Right lung (tissue), 5 donors: ENCODE measurements around the gene CCDC3. TPM values are rescaled to one million over a fixed set of nuclear protein-coding genes. Genes with fewer than 3 reads are reported as not detected.

Experiments used
- DNase-seq, 2 donors: peaks; one replicate each; pipeline ENCODE4 v3.0.0-alpha.2; 2013
- polyA plus RNA-seq, 5 donors: library from polyadenylated mRNA; unstranded; fragments of 120-200 nt; gene quantifications; one replicate each; pipeline versions ENCODE4 v1.2.1 to v1.2.3, GENCODE V29; 2013; ENCODE audit warnings: inconsistent platforms in 1 of 5, low replicate concordance in 1 of 5; ENCODE audit not compliant: insufficient read length in 5 of 5, insufficient read depth in 1 of 5

CCDC3 gene
- polyA plus RNA-seq, 5 donors, result 6.6 to 11.7 (median 8.4) TPM

GRCh38 chr10:12925845-12926244 is 75.7 kb downstream of the CCDC3 start:
- DNase-seq, result no peak

DNA sequence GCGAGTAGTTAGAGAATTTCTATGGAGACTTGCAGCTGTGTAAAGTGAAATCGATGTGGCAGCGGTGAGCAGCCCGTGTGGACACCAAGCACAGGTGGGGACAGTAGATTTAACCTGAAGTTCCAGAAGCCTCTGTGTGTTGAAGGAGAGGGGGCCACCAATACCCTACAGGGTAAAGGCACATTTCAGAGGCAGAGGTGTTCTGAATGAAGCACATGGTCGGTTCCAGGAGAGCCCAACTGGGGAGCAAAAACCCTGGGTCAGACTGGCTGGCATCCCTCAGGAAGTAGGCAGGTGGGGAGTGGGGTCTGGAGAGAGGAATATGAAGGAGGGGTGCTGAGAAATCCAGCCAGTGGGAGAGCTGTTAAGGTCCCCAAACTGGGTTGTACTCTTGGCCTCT is 76.6 kb downstream of the CCDC3 start:
- DNase-seq, result no peak

DNA sequence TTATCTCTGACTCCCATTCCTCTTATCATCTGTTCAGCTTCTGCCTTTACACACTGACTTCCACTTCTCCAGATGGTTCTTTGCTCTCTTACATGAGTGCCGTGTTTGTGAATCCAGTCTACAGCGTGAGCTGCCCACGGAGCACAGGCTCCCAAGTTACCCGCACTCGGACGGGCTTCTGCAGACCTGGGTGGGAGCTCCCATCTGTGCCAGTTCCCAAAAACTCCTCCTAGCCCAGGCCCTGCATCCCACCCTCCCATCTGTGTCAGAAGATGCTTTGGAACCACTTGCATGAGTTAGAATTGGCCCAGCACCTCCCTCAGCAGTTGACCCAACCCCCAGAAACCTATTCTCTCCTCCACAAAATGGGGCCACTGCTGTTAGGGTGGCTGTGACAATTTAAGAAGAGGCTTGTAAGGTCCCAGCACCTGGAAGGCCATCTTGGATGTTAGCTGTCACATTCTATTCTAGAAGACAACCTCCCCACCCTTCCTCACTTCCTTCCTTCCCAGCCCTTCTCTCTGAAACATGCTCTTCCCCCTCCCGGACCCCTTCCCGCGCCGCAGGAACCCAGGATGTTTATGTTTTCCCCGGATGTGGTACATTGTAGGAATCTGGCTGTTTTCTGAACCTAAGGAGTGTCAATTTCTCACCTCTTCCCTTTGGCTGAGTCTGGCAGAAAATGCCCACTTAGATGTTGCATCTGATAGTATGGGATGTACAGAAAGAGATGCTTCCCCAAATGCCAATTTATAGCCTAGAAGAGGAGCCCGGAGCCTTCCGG is 79.2 kb downstream of the CCDC3 start:
- no peak for DNase-seq

GRCh38 chr10:12921163-12921562 is 80.3 kb downstream of the CCDC3 start:
- no peak for DNase-seq

GRCh38 chr10:12919574-12919973 is 81.9 kb downstream of the CCDC3 start:
- DNase-seq, result no peak

DNA sequence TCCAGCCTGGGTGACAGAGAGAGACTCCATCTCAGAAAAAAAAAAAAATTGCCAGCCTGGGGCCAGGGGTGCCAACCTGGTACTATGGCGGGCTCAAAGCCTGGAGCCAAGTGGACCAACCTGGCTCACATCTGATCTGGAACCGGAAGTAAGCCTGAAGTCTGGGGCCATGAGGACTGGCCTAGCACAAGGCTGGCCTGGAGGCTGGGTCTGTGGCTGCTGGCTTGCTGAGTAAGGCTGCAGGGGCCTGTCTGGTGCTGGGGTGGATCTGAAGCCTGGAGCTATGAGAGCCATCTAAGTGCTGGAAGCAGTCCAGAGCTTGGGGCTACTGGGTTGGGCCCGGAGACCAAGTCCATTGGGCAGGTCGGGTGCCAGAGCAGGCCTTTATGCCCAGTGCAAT is 84.9 kb downstream of the CCDC3 start:
- no peak for DNase-seq

DNA sequence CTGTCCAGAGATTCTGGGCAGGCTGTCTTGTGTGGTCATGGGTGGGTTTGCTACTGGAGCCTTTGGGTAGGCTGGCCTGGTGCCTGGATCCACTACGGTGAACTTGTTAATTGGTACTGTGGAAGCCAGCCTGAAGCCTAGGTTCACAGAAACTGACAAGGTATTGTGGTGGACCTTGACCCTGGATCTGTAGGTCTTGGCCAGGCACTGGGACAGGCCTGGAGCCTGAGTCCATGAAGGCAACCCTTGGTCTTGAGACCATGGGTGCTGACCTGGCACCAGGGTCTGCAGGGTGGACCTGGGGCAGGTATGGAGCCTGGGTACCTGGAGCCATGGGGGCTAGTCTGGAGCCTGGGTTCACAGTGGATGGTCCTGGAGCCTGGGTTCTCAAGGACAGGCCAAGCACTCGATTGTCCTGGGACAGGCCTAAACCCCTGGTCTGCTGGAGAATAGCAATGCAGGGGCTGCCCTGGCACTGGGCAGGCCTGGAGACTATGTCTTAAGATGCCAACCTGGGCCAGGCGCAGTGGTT is 85.8 kb downstream of the CCDC3 start:
- DNase-seq, result no peak

- DNase-seq, result no peak
Observed at GRCh38 chr10:12914111-12914510, 87.4 kb downstream of the CCDC3 start.

DNA sequence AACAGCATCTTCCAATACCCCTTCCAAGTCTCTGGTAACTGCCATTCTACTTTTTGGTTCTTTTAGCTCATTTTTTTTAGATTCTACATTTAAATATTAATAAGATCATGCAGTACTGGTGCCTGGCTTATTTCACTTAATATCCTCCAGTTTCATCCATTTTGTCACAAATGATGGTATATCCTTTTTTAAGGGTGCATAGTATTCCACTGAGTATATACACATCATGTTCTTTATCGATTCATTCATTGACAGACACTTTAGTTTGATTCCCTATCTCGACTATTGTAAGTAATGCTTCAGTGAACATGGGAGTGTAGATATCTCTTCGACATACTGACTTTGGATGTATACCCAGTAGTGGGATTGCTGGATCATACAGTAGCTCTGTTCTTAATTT is 89.7 kb downstream of the CCDC3 start:
- DNase-seq, result no peak

DNA sequence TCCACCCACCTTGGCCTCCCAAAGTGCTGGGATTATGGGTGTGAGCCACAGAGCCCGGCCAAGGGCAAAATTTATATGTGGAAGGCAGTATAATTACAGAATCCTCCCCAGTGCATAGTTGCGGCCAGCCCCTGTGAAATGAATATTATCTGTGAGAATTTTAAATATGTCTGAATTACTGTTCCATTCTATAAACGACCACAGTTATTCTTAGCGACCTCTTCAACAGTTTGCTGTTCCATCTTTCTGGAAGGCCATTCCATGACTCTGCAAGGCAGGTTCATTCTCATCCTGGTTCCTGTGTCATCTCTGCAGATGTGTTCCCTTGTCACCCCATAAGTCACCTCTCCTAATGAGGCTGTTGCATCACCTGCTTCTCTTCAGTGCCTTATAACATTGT is 90.7 kb downstream of the CCDC3 start:
- no peak for DNase-seq

- DNase-seq, result no peak
Observed at GRCh38 chr10:12909836-12910185, 91.7 kb downstream of the CCDC3 start.

GRCh38 chr10:12909182-12909835 is 92.2 kb downstream of the CCDC3 start:
- no peak for DNase-seq

GRCh38 chr10:12908773-12909172 is 92.7 kb downstream of the CCDC3 start:
- no peak for DNase-seq

GRCh38 chr10:12907656-12908055 is 93.9 kb downstream of the CCDC3 start:
- DNase-seq, result no peak

DNA sequence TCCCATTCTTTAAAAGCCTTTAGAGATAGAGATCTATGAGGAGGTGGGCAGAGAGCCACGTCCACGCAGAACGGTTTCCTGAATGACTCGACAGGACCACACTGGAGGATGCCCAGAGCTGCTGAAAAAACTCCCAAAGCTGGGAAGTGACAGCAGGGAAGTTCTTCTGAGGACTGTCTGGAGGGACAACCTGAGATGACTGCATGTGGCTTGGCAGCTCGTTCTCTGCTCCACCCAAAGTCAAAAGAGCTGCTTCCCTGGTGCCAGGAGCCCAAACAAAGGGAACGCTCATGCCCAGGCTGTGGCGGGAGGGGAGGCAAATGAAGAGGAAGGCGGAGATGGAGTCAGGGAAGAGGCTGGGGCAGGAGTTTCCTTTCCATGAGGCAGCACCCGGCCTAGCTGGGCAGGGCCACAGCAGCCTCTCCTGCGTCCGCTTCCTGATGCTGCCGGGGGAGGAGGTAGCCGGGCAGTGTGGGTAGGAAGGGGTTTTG is 95.4 kb downstream of the CCDC3 start:
- no peak for DNase-seq

- no peak for DNase-seq
Observed at GRCh38 chr10:12905067-12905466, 96.4 kb downstream of the CCDC3 start.

- DNase-seq, result no peak
Observed at GRCh38 chr10:12902851-12903358, 98.6 kb downstream of the CCDC3 start.

DNA sequence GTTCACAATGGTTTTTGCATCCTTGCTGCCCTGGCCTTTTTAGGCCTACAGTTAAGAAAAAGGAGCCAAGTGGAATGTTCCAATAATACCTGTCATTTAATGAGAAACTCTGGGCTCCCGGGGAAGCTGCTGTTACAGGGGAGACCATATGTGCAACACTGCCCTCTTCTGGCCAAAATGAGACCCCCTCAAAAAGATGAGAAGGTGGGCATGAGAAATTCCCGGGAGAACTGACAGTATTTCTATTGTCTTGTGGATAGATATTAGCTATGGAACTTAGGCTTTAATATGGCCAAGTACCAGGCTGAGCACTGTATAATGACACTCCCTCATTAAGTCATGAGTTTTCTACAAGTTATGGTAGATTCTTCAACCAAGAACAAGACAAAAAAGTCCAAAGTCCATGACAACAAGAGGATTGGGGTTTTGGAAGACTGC is 99.4 kb downstream of the CCDC3 start:
- peak; percentile 30 to 62 for DNase-seq

DNA sequence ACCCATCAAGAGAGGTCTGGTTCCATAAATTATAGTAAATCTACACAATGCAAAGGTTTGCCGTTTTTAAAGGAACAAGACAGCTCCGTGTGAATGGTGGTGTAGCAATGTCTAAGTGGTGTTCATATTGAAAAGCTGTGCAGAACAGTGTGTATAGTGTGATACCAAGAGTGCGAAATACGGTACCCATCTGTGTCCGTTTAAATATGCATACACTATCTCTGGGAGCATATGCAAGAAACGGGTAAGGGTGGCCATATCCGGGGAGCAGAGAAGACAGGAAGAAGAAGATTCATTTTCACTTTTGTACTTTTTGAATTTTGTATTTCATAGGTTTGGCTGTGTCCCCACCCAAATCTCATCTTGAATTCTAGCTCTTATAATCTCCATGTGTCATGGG is 102.0 kb downstream of the CCDC3 start:
- DNase-seq, result no peak

DNA sequence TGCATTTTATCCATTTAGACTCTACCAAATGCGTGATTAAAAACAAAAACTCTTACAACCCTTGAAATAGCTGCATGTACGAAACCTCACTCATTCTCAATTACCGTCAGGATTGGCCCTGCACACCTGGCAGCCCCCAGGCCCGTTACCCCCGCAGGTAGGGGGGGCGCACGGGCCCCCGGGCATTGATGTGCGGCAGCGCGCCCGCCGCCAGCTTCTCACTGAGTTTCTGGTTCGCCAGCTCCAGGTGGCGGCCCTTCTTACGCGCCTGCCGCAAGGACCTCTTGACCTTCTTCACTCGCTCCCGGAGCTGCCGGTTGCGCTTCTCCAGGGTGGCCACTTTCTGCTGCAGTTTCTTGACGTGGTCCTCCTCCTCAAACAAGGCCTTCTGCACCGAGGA is 103.2 kb downstream of the CCDC3 start:
- no peak for DNase-seq

- no peak for DNase-seq
Observed at GRCh38 chr10:12897278-12897677, 104.2 kb downstream of the CCDC3 start.

DNA sequence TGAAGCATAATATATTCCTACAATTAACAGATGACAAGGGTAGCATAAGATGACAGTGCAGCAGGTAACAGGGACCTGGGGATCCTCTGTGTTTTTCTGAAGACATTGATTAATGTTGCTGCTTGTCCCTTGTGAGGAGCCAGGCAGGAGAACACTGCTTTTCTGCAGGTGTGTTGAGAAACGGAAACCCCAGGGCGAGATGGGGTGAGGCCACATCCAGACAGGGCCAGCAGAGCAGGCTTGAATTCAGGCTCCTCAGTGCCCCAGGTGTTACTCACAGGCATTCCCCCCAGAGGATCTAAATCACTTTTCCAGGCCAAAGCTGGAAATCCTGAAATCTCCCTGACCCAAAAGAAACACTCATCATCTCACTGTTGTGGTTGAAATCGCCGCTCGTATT is 105.3 kb downstream of the CCDC3 start:
- no peak for DNase-seq

GRCh38 chr10:12892924-12893323 is 108.6 kb downstream of the CCDC3 start:
- DNase-seq, result no peak
